Brain microvascular endothelial cell (primary cell): Measurements from ENCODE around the gene ABTB1.

ENCODE experiments used
- DNase-seq: peaks from one replicate; pipeline ENCODE4 v3.0.0-alpha.2; 2020
- H3K27ac ChIP-seq: fragments of 250-450 bp; sonication (Bioruptor Pico); 2 replicates; pipeline ENCODE4 v1.5.1; 2020; ENCODE audit warnings: mild to moderate bottlenecking, moderate library complexity
- H3K27me3 ChIP-seq: fragments of 250-450 bp; sonication (Bioruptor Pico); replicated peaks from 2 replicates; pipeline ENCODE4 v1.5.1; 2020; ENCODE audit warnings: mild to moderate bottlenecking
- H3K36me3 ChIP-seq: fragments of 250-450 bp; sonication (Bioruptor Pico); replicated peaks from 2 replicates; pipeline ENCODE4 v1.5.1; 2020; ENCODE audit warnings: mild to moderate bottlenecking
- H3K4me3 ChIP-seq: 2 replicates; pipeline ENCODE4 v1.5.1; 2011; ENCODE audit warnings: low read depth, mild to moderate bottlenecking, control low read depth, low read length, moderate library complexity
- in situ Hi-C: cut with HindIII; loops from 2 replicates; pipeline ENCODE4 v1.10.0; 2017; ENCODE audit warnings: low sequenced_read_pairs, low pct_ligation_motif_present
- TF ChIP-seq, protein P1 (sequence below): IDR thresholded peaks from 2 replicates; pipeline ENCODE4 v1.5.1; 2011; ENCODE audit warnings: low read depth, mild to moderate bottlenecking, moderate library complexity, low read length, control low read depth, inconsistent platforms; ENCODE audit errors: missing control alignments

Gene ABTB1

DNA sequence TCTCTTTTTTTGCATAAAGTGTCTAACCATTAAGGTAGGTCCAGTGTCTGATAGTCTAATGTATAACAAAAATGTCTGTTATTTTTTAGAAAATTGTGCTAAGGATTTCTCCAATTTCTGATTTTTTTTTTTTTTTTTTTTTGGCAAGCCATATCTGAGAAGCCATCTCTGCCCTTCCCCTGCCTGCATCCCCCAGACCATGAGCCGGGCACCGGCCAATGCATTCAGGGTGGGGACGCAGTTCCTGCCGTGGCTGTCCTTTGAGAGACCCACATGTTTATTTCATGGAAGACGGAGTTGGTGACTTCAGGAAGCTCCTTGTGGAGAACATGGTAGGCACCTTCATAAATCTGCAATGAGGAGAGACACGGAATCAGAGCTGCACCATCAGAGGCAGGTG lies 19.2 kb downstream of the ABTB1 start:
- Histone ChIP-seq H3K4me3 (no peak overlapping the region), H3K27me3 (no peaks in the 10 kb centered on the region), H3K36me3 (no peaks in the 10 kb centered on the region), H3K27ac (no peak overlapping the region)
- no peak for DNase-seq
- TF ChIP-seq, protein P1, sequence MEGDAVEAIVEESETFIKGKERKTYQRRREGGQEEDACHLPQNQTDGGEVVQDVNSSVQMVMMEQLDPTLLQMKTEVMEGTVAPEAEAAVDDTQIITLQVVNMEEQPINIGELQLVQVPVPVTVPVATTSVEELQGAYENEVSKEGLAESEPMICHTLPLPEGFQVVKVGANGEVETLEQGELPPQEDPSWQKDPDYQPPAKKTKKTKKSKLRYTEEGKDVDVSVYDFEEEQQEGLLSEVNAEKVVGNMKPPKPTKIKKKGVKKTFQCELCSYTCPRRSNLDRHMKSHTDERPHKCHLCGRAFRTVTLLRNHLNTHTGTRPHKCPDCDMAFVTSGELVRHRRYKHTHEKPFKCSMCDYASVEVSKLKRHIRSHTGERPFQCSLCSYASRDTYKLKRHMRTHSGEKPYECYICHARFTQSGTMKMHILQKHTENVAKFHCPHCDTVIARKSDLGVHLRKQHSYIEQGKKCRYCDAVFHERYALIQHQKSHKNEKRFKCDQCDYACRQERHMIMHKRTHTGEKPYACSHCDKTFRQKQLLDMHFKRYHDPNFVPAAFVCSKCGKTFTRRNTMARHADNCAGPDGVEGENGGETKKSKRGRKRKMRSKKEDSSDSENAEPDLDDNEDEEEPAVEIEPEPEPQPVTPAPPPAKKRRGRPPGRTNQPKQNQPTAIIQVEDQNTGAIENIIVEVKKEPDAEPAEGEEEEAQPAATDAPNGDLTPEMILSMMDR: no peak
- in situ Hi-C loops: no loop called here

GRCh38 chr3:127692501-127693335 lies 20.0 kb downstream of the ABTB1 start:
- Histone ChIP-seq H3K36me3 (no peaks in the 10 kb centered on the region), H3K4me3 (no peak overlapping the region), H3K27ac (no peak overlapping the region), H3K27me3 (no peaks in the 10 kb centered on the region)
- no peak for DNase-seq
- in situ Hi-C loops: no loop called here
- TF ChIP-seq, protein P1: no peak

DNA sequence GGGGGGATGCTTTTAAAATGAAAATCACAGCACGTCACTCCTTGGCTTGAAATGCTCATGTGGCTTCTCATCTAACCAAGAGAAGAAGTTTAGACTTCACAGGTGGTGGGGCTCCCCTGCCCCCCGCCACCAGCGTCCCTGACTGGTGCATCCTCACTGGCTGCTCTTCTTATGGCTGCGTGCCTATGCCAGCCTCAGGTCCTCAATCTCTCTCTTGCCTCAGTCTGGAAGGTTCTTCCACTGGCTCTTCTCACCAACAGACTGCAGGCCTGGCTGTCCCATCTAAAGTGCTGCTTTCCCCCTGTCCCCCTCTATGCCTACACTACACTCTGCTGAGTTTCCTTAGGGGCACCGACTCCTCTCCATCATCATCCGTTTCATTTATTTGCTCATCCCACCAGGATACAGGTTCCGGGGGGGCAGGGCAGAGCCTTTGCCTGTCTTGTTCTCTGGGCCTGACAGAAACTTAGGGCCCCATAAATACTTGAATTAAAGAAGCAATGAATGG lies 20.6 kb downstream of the ABTB1 start:
- no peaks in the 10 kb centered on the region for H3K27me3 ChIP-seq
- H3K27ac ChIP-seq: no peak overlapping the region
- H3K4me3 ChIP-seq: no peak overlapping the region
- in situ Hi-C loops: no loop called here
- TF ChIP-seq, protein P1: no peak
- H3K36me3 ChIP-seq: no peaks in the 10 kb centered on the region
- no peak for DNase-seq

DNA sequence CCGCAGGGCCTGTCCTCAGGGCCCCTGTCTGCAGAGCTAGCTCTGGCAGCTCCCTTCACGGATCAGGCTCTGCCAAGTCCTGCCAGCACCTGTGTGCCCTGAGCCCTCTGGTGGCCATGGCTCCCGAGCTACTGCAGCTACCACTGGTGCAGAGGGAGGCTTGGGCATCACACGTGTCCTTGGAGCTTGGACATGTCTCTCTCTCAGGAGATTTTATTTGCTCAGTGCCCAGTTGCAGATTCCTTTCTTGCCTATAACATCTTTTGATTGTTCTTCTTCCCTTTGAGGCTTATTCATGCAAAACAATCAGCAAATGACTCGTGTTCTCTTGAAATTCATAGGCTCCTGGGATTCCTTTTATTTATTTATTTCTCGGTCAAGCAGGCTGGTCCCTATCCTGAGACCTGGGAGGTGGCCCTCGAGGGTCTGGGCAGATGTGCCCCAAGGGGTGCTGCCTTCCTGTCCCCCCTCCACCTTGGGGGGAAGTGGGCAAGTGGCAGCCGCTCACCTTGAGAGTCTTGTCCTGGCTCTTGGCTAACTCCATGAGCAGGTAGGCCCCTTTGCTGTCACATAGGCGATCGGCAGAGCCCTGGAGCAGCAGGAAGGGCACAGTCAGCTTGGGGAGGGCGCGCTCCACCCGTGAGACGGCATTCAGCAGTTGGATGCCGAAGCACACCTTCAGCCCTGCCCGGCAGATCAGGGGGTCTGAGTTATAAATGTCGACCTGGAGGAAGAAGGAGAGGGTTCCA lies 21.9 kb downstream of the ABTB1 start:
- H3K27ac ChIP-seq: no peak overlapping the region
- TF ChIP-seq, protein P1: peak; percentile 53
- H3K36me3 ChIP-seq: no peaks in the 10 kb centered on the region
- H3K4me3 ChIP-seq: no peak overlapping the region
- DNase-seq: no peak
- no peaks in the 10 kb centered on the region for H3K27me3 ChIP-seq
- in situ Hi-C loops: no loop called here

GRCh38 chr3:127697551-127698240 lies 24.9 kb downstream of the ABTB1 start:
- no peak overlapping the region for H3K4me3 ChIP-seq
- TF ChIP-seq, protein P1: no peak
- no peaks in the 10 kb centered on the region for H3K27me3 ChIP-seq
- H3K36me3 ChIP-seq: no peaks in the 10 kb centered on the region
- H3K27ac ChIP-seq: peak overlapping the region; percentile 44
- in situ Hi-C loops: no loop called here
- DNase-seq: peak; percentile 85
